K562 (cell line): ENCODE measurements around the gene LPIN2. TPM values are rescaled to one million over a fixed set of nuclear protein-coding genes. Genes with fewer than 3 reads are reported as not detected.

ENCODE experiments used
- ELF1 ChIP-seq: fragments of 200-800 bp; sonication (Bioruptor generic); IDR thresholded peaks from 2 replicates; pipeline ENCODE4 v1.6.1; 2016; ENCODE audit warnings: missing genetic modification characterization, missing compliant biosample characterization
- ELF2 ChIP-seq: fragments of 250-450 bp; sonication (Bioruptor Pico); IDR thresholded peaks from 2 replicates; pipeline ENCODE4 v1.5.0; 2021; ENCODE audit warnings: mild to moderate bottlenecking
- ETV6 ChIP-seq, 3 experiments: fragments of 150-350 bp in 1 of 3; sonication (generic) in 1 of 3; formaldehyde crosslinking in 1 of 3; IDR thresholded peaks; 2 replicates each; pipeline versions ENCODE4 v1.6.1 to v1.8.0; 2014 to 2022; ENCODE audit warnings: borderline replicate concordance in 2 of 3, low read depth in 2 of 3, antibody characterized with exemption in 1 of 3, low read length in 1 of 3, mild to moderate bottlenecking in 1 of 3, missing genetic modification reagents in 1 of 3
- NEUROD1 ChIP-seq: fragments of 150-350 bp; IDR thresholded peaks from 2 replicates; pipeline ENCODE4 v1.6.1; 2014; ENCODE audit warnings: borderline replicate concordance, low read length, low read depth; ENCODE audit not compliant: partially characterized antibody
- PML ChIP-seq: IDR thresholded peaks from 2 replicates; pipeline ENCODE4 v1.6.1; 2012; ENCODE audit warnings: low read length, inconsistent platforms
- RAD51 ChIP-seq: fragments of 450-650 bp; IDR thresholded peaks from 2 replicates; pipeline ENCODE4 v1.7.1; 2016; ENCODE audit warnings: low read depth, mild to moderate bottlenecking, borderline replicate concordance
- RB1 ChIP-seq: fragments of 450-650 bp; IDR thresholded peaks from 2 replicates; pipeline ENCODE4 v1.6.1; 2017; ENCODE audit warnings: low read depth, mild to moderate bottlenecking
- RHOXF2B ChIP-seq: fragments of 250-450 bp; sonication (Bioruptor Pico); conservative IDR thresholded peaks from 2 replicates; pipeline ENCODE4 v1.5.1; 2021
- ZBTB11 ChIP-seq, 3 experiments: fragments of 200-800 bp in 1 of 3; fragments of 250-450 bp in 1 of 3; fragments of 450-650 bp in 1 of 3; sonication (Bioruptor Pico) in 1 of 3; sonication (Bioruptor generic) in 1 of 3; formaldehyde crosslinking in 1 of 3; IDR thresholded peaks; 2 replicates each; pipeline versions ENCODE4 v1.6.1 to v1.8.0; 2016 to 2022; ENCODE audit warnings: mild to moderate bottlenecking in 2 of 3, missing genetic modification characterization in 2 of 3, missing compliant biosample characterization in 1 of 3, moderate library complexity in 1 of 3
- ZEB2 ChIP-seq: fragments of 450-650 bp; IDR thresholded peaks from 2 replicates; pipeline ENCODE4 v1.6.1; 2016
- ZNF23 ChIP-seq: fragments of 250-450 bp; sonication (Bioruptor Pico); IDR thresholded peaks from 2 replicates; pipeline ENCODE4 v1.4.0; 2020; ENCODE audit warnings: mild to moderate bottlenecking
- ZNF3 ChIP-seq: fragments of 250-450 bp; sonication (Bioruptor Pico); IDR thresholded peaks from 2 replicates; pipeline ENCODE4 v1.5.0; 2021; ENCODE audit warnings: mild to moderate bottlenecking, moderate library complexity
- ZNF311 ChIP-seq: fragments of 250-450 bp; sonication (Bioruptor Pico); IDR thresholded peaks from 2 replicates; pipeline ENCODE4 v1.4.0; 2020; ENCODE audit warnings: mild to moderate bottlenecking, moderate library complexity
- ZNF592 ChIP-seq: fragments of 450-650 bp; IDR thresholded peaks from 2 replicates; pipeline ENCODE4 v1.6.1; 2017; ENCODE audit warnings: antibody characterized with exemption, mild to moderate bottlenecking
- ZNF707 ChIP-seq: fragments of 250-450 bp; sonication (Bioruptor Pico); conservative IDR thresholded peaks from 2 replicates; pipeline ENCODE4 v1.8.0; 2022; ENCODE audit warnings: inconsistent platforms, mild to moderate bottlenecking, moderate library complexity
- ZNF79 ChIP-seq: fragments of 250-450 bp; sonication (Bioruptor Pico); IDR thresholded peaks from 2 replicates; pipeline ENCODE4 v1.4.0; 2020; ENCODE audit warnings: low read depth, mild to moderate bottlenecking, moderate library complexity
- polyA plus RNA-seq, 8 experiments: library from polyadenylated mRNA; depleted of rRNA in 4 of 8; stranded (reverse) in 5 of 8; unstranded in 3 of 8; fragments of >200 nt; fragmentation: Nextera tagmentation in 2 of 8; fragmentation: Illumina TruSeq in 1 of 8; extraction: Ambion mirVana in 2 of 8; extraction: Trizol in 1 of 8; gene quantifications; 2 replicates each; pipeline versions ENCODE4 v1.2.1 to v1.2.3, GENCODE V29; 2011 to 2014; ENCODE audit warnings: inconsistent platforms in 1 of 8, missing spikeins in 1 of 8
- total RNA-seq, 7 experiments: library from RNA; depleted of rRNA in 6 of 7; stranded (reverse); fragments of >200 nt in 6 of 7; fragmentation: Illumina TruSeq in 2 of 7; extraction: Trizol in 2 of 7; gene quantifications; 2 replicates each; pipeline versions ENCODE4 v1.2.1 to v1.2.3, GENCODE V29; 2011 to 2021; ENCODE audit warnings: low replicate concordance in 1 of 7
- TF ChIP-seq, protein P1 (sequence below): fragments of 450-650 bp; conservative IDR thresholded peaks from 2 replicates; pipeline ENCODE4 v1.6.1; 2016; ENCODE audit warnings: missing genetic modification characterization, low read depth, mild to moderate bottlenecking, control low read depth, missing compliant biosample characterization

The LPIN2 gene
- total and polyA plus RNA-seq, 9 of the 15 experiments (the other 6 are each of a cell fraction or from before 2014, with no cell fraction given), result 5.2 to 34.8 (median 24.6) TPM

- TF ChIP-seq ZBTB11 (CRISPR knock-in tag; IDR thresholded peaks at IDR 0.05), result no peak
- TF ChIP-seq ZEB2, result no peak
- peak; percentile 74 for TF ChIP-seq RB1
- TF ChIP-seq ZNF311, result no peak
- TF ChIP-seq RHOXF2B (CRISPR knock-in tag), result no peak
- TF ChIP-seq PML, result no peak
- TF ChIP-seq ELF1, result no peak; the same call in 1 of the 2 replicates
- no peak for TF ChIP-seq ELF2 (CRISPR knock-in tag)
- TF ChIP-seq, protein P1, sequence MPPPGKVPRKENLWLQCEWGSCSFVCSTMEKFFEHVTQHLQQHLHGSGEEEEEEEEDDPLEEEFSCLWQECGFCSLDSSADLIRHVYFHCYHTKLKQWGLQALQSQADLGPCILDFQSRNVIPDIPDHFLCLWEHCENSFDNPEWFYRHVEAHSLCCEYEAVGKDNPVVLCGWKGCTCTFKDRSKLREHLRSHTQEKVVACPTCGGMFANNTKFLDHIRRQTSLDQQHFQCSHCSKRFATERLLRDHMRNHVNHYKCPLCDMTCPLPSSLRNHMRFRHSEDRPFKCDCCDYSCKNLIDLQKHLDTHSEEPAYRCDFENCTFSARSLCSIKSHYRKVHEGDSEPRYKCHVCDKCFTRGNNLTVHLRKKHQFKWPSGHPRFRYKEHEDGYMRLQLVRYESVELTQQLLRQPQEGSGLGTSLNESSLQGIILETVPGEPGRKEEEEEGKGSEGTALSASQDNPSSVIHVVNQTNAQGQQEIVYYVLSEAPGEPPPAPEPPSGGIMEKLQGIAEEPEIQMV (tag), result no peak
- TF ChIP-seq NEUROD1, result peak; percentile 34
- TF ChIP-seq RAD51, result peak; percentile 89
- 0 out of 2 replicates have a peak, but pooled peaks have one; percentile 70 for TF ChIP-seq ZNF592
- TF ChIP-seq ZNF23 (CRISPR knock-in tag), result no peak
- TF ChIP-seq ZNF707 (CRISPR knock-in tag), result no peak
- no peak for TF ChIP-seq ETV6 (IDR thresholded peaks at IDR 0.05; ENCODE audit: borderline replicate concordance in 1 of 2, low read depth in 2 of 2, low read length in 1 of 2)
- peak; percentile 78; the same call in 1 of the 2 replicates for TF ChIP-seq ETV6 (CRISPR knock-in tag; IDR thresholded peaks at IDR 0.05; ENCODE audit: borderline replicate concordance)
- no peak for TF ChIP-seq ZNF79 (CRISPR knock-in tag)
- no peak for TF ChIP-seq ZNF3 (CRISPR knock-in tag)
These were observed 564 bp downstream of the LPIN2 start (continued) for GRCh38 chr18:3012136-3013023.
